22Rv1 (cell line): ENCODE results near the gene ITK.

Source experiments
- ZFX ChIP-seq: fragments of 450-650 bp; IDR thresholded peaks from 2 replicates; pipeline ENCODE4 v1.6.1; 2017; ENCODE audit warnings: antibody characterized with exemption, borderline replicate concordance
- TF ChIP-seq, protein P1 (sequence below): fragments of 450-650 bp; IDR thresholded peaks from 2 replicates; pipeline ENCODE4 v1.5.1; 2017; ENCODE audit warnings: mild to moderate bottlenecking

DNA sequence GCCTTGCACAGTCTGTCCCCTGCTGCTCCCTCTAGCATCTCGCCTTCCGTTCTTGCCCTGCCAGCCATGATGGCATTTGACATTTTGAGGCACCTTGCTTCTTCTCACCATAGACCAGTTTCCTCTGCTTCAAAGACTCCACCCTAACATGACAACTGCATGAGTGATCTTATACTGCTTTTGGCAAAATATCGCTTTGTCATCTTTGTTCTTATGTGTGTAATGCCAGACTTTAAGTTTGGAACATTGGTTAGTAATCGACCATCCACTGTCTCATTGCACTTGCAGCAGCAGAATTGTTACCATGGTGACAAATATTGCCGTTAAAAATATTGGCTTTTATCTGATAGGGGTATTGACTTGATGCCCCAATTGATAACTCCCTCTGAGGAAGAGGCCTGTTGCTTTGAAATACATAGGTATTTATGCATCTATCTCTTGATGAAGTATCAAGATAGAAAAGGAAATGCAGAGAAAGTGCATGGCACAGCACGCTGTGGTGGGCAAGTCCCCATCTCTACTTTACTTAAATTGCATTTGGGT is 21.4 kb upstream of the ITK start:
- TF ChIP-seq, protein P1, sequence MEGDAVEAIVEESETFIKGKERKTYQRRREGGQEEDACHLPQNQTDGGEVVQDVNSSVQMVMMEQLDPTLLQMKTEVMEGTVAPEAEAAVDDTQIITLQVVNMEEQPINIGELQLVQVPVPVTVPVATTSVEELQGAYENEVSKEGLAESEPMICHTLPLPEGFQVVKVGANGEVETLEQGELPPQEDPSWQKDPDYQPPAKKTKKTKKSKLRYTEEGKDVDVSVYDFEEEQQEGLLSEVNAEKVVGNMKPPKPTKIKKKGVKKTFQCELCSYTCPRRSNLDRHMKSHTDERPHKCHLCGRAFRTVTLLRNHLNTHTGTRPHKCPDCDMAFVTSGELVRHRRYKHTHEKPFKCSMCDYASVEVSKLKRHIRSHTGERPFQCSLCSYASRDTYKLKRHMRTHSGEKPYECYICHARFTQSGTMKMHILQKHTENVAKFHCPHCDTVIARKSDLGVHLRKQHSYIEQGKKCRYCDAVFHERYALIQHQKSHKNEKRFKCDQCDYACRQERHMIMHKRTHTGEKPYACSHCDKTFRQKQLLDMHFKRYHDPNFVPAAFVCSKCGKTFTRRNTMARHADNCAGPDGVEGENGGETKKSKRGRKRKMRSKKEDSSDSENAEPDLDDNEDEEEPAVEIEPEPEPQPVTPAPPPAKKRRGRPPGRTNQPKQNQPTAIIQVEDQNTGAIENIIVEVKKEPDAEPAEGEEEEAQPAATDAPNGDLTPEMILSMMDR = no peak
- TF ChIP-seq ZFX = no peak
